HG03196 (cell line): ENCODE measurements around the gene REV3L.
A peak's percentile ranks its signal among the peaks of the same experiment; 100 is the strongest.
"Not testable (repeated sequence)": the region's sequence is repeated elsewhere in the genome, so short reads cannot be mapped to it uniquely, and the experiment has no call there.

ENCODE experiments used
- ATAC-seq: cut with Tn5 transposase; IDR thresholded peaks from one replicate; pipeline ENCODE4 v1.9.1; 2021; ENCODE audit not compliant: unreplicated experiment

Gene REV3L

DNA sequence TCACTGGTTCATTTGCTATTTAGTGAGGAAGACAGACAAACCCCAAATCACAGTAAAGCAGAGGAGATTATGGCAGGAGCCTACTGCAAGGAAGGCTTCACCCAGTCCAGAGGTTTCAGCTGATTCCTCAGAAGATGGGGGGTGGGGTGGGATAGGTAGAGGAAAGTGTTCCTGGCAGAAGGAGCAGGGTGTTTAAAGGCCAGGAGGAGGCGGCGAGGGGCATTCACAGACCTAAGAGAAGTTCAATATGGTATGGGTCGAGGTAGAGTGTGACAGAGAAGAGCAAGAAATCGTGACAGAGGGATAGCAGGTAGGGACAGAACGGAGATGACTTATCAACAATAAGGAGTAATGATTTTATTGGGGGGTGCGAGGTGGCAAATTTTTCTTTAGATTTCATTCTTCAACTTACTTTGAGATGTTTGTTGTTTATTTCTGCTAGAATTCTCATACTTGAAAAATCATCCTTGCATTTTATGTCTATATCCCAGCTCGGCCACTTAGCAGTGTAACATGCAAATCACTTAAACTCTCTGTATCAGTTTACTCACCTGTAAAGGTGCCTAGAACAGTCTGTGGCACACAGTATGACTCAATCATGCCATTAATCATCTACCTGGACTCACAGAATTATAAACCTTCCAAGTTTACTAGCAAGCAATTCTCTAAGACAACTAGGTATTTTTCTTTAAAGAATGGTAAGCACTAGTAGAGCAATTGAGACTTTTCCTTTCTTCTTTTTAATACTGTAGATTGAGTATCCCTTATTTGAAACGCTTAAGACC is 176.7 kb downstream of the REV3L start:
- no peak for ATAC-seq

DNA sequence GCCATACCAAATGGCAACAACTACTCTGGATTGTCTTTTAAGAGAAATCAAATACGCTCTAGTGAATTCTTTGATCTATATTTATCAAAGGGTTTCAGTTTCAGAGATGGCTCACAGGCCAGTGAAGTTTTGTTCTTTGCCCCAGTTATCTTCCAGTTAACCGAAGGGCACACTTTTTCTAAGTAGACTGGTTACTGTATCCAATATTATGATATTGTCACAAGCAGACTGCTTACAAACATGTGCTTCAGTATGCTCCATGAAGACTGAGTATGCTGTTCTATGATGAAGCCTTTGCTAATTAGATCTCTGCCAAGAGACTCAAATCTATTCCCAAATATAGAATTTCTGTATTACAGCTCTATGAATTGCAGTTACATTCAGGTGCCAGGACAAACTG is 181.1 kb downstream of the REV3L start:
- peak; percentile 58 for ATAC-seq

DNA sequence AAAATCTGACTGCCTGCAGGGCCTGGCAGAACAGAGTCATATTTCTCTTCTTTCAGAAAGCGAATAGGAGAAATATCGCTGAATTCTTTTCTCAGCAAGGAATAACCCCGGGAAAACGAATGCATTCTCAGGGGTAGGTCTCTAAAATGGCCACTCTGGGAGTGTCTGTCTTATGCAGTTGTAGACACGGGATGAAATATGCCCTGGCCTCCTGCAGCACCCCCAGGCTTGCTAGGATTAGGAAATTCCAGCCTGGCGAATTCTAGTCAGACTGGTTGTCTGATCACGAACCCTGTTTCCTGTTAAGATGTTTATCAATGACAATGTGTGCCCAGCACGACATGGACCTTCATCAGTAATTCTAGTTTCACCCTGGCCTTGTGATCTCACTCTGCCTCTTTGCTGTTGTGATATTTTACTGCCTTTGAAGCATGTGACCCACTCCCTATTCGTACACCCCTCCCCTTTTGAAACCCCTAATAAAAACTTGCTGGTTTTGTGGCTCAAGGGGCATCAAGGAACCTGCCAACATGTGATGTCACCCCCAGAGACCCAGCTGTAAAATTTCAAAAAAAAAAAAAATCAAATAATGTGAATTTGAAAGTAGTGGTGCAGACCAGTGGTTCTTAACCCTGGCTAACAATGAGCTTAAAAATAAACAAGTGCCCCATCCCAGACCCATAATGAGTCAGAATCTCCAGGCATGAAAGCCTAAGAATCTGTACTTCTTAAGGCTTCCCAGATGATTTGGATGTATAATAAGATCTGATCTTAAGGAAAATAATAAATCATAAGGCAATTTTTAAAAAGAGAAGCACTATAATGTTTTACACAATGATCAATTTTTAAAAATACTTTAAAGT is 181.8 kb downstream of the REV3L start:
- ATAC-seq, result not testable (repeated sequence)

DNA sequence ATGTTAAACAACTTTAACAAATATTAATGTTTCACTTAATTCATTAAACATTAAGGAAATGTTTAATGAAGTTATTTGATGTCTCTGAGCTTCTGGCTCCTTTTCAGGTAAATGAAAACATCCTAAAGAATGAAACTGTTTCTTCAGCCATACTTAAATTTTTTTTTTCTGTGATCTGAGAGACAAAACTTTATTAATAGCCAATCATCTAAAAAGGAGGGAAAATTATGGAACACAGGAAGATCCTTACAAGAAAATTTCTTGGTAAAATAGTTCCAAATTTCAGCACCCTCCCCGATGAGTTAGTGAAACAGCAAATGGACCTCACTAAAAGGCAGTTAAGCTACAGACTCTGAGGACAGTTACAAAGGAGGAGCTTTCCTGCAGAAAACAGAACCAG is 185.2 kb downstream of the REV3L start:
- ATAC-seq, result no peak

DNA sequence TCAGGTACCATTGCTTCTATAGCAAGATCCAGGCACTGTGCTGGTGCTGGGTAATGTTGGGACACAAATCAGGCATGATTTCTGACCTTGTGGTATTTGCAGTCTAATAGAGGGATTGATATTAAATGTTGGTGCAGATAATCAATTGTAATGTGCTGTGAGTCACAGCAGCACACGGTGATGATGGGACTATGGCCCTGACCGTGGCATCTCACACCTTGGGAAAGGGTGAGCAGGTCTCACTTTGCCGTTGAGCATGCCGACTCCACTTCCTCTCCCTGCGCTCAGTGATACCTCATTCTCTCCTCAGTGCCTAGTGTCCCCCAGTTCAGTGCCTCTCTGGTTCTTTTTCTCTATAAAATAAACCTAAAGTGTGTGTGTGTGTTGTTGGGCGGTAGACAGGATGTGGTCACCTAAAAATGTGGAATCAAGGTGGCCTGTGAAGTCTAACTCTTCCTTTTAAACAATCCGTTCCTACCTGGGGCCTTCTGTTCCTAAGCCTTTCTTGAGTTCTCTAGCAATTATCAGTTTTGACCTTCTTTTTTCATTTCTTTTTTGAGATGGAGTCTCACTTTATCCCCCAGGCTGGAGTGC is 188.5 kb downstream of the REV3L start:
- ATAC-seq, result no peak

DNA sequence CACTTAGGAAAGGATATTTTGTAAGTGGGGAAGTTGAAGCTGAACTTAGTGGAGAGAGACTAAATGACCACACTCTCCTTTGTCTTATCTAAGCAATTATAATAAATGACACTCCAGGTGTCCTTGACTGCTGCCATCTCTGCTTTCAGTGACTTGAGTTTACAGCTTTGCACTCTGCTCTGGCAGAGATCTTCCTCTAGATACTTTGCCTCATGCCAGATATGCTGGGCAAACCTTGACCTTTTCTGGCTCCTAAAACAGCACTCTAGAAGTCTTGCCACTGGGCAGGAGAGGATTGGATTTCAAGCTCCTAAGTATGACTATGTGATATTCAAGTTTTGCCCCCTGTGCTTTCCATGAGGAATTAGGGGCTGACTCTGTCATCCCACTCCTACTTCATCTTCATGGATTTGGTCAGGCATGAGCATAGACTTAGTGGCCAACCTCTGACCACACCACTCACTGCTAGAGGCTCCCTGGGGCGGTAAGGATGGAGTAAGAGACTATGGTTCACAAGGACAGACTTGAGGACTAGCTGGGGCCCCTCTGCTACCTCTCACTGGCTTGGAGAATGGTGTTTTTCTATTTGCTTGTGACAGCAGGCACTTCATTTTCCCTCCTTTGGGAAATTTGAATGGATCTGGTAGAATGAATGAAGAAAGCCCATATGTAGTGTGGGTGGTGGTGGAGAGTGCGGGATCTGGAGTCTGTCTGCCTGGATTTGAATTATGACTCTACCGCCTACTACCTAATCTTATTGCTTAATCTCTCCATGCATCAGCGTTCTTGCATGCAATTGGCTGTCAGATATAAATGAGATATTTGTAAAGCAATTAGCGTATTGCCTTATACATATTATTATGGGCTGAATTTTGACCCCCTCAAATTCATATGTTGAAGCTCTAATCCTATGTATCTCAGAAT is 191.4 kb downstream of the REV3L start:
- peak; percentile 18 for ATAC-seq

DNA sequence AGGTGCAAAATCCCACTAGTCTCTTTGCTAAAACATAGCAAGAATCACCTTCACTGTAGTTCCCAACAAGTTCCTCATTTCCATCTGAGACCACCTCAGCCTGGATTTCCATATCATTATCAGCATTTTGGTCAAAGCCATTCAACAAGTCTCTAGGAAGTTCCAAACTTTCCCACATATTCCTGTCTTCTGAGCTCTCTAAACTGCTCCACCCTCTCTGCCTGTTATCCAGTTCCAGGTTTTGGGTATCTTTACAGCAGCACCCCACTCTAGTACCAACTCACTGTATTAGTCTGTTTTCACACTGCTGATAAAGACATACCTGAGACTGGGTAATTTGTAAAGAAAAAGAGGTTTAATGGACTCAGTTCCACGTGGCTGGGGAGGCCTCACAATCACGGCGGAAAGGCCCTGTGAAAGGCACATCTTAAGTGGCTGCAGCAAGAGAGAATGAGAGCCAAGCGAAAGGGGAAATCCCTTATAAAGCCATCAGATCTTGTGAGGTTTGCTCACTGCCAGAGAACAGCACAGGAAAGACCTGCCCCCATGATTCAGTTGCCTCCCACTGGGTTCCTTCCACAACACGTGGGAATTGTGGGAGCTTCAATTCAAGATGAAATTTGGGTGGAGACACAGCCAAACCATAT is 192.2 kb downstream of the REV3L start:
- ATAC-seq, result peak; percentile 77

DNA sequence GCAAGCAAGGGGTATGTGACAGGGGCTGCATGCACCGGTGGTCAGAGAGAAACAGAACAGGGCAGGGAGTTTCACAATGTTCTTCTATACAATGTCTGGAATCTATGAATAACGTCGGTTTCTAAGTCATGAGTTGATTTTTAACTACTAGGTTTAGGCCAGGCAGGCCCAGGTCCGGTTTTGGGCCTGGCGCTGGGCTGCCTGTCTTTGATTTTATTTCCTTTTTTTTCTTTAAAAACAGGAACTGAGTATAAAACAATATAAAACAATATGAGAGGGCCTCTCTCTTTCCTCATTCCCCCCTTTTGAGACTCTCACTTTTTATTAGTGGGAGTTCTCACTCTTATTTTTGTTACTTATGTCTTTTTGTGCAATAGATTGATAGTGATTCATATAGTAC is 198.7 kb downstream of the REV3L start:
- ATAC-seq, result not testable (repeated sequence)

DNA sequence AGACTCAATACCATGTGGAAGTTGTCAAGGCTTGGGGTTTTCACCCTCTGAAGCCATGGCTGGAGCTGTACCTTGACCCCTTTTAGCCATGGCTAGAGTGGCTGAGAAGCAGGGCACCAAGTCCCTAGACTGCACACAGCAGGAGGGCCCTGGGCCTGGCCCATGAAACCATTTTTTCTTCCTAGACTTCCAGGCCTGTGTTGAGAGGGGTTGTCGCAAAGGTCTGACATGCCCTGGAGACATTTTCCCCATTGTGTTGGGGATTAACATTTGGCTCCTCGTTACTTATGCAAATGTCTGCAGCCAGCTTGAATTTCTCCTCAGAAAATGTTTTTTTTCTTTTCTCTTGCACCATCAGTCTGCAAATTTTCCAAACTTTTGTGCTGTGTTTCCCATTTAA is 199.3 kb downstream of the REV3L start:
- ATAC-seq, result no peak

DNA sequence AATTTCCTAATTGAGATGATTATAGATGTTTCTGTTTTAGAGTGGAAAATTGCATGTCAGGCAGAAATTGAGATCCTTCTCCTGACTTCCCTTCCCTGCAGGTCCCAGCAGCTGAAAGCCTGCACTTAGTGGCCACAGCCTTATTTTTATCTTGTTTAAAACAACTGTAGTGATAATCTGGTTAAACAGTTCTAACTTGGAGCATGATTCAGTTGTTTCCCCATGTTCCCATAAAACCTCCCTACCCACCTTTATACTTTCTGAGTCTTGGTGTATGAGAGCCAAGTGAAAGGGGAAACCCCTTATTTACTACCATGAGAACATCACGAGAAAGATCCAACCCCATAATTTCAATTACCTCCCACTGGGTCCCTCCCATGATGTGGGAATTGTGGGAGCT is 200.5 kb downstream of the REV3L start:
- no peak for ATAC-seq

DNA sequence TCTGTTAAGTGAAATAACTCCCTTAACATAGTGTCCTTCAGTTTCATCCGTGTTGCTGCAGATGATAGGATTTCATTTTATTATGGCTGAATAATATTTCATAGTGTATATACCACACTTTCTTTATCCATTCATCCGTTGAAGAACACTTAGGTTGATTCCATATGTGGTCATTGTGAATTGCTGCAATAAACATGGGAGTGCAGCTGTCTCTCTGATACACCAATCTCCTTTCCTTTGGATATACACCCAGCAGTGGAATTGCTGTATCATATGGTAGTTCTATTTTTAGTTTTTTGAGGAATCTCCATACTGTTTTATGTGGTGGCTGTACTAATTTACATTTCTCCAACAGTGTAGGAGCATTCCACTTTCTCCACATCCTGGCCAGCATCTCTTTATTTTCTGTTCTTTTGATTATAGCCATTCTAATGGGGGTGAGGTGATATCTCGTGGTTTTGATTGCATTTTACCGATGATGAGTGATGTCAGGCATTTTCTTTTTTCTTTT is 202.5 kb downstream of the REV3L start:
- ATAC-seq, result no peak

DNA sequence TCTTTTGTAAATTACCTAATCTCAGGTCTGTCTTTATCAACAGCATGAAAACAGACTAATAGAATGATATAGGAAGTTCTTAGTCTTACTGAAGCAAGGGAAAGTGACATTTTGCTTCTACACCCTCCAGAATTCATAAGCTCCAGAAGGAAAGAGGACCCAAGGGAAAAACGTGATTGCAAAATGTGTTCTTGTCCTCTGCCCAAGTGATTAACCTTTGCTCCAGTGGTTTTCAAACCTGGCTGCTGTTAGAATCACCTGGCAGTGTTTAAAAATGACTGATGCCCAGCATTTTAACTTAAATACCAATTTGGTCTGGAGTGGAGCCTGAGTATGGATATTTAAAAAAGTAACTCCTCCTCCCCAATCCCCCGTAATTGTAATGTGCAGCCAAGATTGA is 204.3 kb downstream of the REV3L start:
- ATAC-seq, result no peak

DNA sequence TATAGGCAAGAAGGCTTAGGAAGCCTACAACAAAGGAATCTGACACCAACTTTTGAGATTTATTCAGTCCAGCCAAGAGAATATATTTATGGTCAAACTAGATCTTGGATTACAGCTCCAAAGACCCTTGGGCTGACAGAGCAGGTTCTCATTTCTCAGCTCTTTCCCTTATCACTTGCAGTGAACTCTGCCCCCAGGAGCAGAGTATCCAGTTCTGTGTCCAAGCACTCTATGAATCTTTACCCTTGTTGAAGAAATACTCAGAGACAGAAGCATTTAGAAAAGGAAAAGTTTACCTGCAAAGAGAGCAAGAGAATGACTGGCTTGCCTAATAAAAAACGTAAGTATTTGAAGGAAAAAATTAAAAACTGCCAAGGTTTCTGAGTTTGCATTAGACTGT is 205.2 kb downstream of the REV3L start:
- ATAC-seq, result no peak

DNA sequence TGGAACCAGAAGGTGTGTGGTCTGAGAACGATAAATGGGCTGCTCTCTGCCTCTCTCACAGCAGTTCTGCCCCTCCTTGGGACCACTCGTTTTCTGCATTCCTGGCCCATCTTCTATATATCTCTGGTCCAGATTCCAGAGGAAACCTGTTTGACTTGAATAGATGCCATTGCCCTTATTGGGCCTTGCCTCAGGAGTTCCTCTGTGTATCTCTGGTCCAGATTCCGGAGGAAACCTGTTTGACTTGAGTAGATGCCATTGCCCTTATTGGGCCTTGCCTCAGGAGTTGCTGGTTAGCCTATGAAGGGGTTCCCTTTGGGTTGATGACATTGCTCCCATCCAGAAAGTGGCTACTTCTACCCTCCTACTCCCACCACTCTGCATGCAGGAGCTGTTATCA is 206.3 kb downstream of the REV3L start:
- ATAC-seq, result no peak

DNA sequence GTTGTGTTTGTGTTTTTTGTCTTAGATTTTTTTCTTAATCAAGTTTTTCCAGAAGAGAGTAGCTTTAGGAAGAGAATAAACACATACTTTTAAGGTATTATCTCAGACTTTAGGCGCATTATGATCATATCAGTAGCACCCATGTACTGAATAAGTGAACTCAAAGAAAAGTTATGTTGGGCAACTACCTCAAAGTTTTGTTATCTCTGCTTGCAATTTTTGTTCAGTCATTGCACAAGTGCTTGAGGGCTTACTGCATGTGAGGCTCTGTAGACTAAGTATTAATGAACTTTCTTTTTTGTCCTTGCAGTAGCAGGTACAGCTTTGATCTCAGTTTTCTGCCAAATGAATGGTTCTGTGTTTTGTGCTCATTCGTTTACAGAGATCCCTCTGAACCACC is 206.7 kb downstream of the REV3L start:
- no peak for ATAC-seq

DNA sequence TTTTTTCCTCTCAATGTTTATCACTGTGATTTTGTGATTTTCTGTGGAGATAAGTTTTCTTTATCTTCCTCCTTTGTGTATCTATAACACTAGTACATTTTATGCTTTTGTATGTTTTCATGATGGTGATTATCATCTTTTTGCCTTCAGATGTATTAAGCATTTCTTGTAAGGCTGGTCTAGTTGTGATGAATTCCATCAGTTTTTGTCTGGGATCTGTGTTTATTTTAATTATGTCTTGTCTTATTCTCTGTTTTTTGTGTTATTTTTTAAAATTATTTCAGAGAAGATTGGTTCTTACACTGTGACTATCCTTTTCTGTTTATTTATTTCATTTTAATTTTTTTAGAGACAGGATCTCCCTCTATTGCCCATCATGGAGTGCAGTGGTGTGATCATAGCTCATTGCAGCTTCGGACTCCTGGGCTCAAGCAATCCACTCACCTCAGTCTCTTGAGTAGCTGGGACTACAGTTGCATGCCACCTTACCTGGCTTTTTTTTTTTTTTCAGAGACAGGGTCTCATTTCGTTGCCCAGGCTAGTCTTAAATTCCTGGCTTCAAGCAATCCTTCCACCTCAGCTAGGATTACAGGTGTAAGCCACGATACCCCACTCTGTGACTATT is 208.3 kb downstream of the REV3L start:
- no peak for ATAC-seq

DNA sequence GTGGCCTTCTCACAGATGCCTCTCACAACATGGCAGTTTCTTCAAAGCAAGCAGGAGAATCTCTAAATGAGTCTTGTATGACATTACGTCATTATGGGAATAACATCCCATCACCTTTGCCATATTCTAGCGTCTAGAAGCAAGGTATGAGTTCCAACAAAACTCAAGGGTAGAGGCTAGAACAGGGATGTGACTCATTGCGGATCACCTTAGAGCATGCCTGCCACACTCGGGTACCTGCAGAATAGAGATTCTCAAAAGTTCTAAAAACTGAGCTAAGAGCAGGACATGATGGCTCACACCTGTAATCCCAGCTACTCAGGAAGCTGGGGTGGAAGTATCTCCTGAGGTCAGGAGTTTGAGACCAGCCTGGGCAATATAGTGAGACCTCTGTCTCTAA is 212.9 kb downstream of the REV3L start:
- ATAC-seq, result no peak

DNA sequence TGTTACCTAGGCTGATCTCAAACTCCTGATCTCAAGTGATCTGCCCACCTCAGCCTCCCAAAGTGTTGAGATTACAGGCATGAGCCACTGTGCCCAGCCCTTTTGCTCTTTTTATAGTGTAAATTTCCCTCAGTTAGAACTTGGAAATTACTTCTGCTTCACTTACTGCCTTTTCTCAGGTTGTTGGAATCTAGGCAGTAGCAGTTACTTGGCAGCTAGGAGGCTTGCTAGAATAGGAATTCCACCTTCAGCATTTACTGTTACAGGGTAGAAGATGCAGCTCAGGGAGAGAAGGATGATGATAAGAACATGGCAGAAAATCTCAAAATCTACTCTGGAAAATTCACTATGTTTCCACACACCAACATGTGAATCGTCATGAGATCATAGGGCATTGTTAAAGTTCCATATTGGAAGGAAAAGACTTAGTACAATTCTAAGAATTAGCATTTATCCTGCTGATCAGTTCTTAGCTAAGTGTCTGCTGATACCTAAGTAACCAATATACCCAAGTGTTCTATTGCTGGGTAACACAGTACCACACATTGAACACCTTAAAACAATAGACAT is 213.5 kb downstream of the REV3L start:
- no peak for ATAC-seq

DNA sequence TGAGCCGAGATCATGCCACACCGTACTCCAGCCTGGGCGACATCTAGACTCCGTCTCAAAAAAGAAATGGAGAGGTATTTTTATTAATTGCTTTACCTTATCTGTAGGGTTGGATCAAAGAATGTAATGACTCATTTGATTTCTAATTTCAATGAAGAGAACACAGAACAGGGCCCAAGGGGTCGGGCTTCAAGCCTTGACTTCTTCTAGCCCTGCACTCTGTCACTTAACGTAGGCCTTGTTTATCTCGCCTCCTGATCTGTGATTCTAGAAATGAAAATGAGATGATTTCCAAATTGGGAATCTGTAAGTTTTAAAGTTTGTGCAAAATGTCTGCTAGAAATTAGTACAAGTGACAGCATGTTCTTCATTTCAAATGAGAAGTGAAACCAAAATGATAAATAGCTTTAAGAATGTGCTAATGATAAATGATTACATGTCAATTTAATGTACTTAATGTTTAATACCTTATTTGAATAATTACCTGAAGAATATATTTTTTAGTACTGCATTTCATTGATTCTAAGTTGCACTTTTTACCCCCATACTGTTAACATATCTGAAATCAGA is 215.2 kb downstream of the REV3L start:
- ATAC-seq, result no peak
